NCI-H510A treated with DMSO at 0.1 percent for 48 hours (cell line): ENCODE results near the gene RGS2.

Experiments
- DNase-seq: peaks from one replicate; lab custom pipeline; 2025; lab: John Stamatoyannopoulos, UW

RGS2 gene

GRCh38 chr1:192830595-192831246, 21.9 kb downstream of the RGS2 start:
- DNase-seq: no peak

GRCh38 chr1:192831706-192832355, 23.0 kb downstream of the RGS2 start:
- DNase-seq: no peak

GRCh38 chr1:192832492-192832891, 23.7 kb downstream of the RGS2 start:
- no peak for DNase-seq

DNA sequence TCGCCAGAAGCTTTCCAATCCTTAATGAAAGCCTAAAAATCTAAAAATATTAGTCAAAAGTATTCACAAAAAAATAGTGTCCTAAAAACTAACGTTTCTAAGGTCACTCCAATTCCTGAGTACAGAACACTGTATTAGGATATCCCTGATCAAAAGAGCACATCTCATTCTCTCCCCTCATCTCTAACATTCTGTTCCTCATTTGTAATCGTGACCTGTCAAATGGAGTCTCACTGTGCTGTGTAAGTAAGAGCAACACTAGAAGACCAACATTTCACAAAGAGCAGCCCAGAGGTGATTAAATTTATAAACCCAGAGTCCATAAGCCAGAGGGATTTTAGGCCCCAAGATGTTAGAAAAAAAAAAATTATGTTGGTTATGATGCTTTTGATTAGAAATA, 26.3 kb downstream of the RGS2 start:
- no peak for DNase-seq

DNA sequence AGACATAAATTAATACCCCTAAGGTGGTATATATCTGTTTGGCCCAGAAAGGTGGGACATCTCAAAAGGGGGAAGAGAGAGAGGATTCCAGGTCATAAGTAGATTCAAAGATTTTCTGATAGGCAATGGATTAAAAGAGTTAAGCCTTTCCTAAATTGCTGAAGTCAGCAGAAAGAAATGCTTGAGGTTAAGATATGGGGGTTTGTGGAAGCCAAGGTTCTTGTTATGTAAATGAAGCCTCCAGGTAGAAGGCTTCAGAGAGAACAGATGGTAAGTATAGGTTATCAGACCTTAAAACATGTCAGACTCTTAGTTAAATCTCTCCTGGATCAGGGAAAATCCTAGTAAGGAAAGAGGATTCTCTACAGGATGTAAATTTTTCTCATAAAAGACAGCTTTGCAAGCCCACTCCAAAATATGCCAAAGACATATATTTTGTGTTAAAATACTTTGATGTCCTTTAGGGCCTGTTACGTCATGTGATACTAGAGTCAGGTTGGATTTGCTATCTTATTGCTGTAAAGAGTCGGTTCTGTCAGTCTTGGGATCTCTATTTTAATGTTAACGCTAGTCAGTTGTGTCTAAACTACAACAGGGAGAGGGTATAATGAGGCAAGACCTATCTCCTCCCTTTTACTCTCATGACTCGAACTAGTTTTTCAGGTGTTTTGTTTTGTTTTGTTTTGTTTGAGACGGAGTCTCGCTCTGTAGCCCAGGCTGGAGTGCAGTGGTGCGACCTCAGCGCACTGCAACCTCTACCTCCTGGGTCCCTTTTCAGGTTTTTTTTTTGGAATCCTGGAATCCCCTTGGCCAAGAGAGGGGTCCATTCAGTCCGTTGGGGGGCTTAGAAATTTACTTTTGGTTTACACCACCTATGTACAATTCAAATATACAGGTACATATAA, 30.6 kb downstream of the RGS2 start:
- no peak for DNase-seq

GRCh38 chr1:192844360-192844759, 35.5 kb downstream of the RGS2 start:
- no peak for DNase-seq

DNA sequence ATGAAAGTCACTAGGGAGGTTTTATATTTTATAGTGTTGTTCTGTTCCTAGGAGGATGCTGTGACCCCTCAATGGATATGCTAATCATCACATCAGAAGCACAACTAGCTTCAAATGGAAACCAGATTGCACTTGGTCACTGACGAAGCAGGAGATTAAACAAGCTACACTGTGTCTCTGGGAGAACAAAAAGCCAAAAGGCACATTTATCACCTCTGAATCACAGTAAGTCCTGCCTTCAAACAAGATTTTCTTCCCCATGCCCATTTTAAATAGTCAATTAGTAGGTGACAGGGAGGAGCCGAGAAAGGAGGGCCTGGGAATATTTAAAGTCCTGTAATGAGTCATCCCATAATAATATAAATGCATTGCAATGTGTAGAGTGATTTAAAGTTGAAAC, 38.1 kb downstream of the RGS2 start:
- no peak for DNase-seq

- no peak for DNase-seq
Measured at GRCh38 chr1:192849011-192849410, 40.2 kb downstream of the RGS2 start.

GRCh38 chr1:192849442-192849841, 40.6 kb downstream of the RGS2 start:
- DNase-seq: no peak

DNA sequence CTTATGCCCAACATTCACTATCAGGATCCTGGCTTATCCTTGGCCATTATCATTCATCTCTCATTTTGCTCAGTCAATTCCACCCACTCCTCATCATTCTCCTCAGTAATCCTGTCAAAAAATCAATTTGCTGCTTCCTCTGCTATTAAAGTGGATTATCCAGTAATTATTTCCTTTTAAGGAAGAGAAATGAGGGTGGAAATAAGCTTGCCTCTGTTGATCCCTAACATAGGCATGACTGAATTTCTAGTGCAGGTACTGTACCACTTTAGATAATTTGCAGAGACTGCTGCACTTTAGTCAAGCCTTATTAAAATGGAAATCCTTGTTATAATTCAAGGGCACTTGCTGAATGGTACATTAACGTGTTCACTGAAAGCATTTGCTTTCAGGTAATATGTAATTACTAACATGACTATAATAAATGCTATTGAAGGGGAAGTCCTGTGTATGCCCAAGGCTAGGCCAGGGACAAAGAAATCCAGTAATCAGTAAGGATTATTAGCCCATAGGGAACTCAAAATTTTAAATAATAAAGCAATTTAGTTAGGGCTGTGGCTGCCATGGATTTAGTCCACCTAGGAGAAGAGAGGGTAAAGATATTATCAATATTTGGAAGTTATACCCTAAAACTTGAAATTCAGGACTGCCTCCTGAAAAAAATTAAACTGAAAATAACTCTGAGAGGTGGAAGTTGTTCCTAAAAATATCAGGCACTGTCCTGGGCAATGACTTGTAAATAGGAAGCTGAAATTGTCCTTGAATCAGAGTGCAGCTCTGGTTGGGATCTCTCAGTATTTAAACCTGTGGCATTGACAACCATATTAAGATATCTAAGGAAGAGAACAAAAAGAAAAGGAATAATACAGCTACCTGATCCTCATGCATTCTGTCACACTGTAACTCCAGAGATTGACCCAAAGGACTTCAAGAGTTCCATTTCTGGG, 43.4 kb downstream of the RGS2 start:
- no peak for DNase-seq

DNA sequence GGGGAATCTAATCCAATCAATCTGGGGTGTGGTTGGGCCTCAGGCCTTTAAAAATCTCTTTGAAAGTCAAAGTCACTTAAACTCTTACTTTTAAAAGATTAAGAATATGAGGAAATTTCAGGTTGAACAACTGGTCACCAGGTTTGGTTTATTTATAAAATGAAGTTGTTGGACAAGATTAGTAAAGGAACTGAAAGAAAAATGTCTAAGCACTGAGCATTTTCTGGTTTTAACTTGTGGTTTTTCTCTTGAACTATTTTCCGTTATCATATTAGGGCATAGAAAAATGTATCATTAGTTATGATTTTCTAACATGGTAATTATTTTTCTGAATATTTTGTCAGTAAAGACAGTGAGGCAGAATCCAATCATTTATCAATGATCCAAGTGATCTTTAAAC, 49.6 kb downstream of the RGS2 start:
- no peak for DNase-seq

DNA sequence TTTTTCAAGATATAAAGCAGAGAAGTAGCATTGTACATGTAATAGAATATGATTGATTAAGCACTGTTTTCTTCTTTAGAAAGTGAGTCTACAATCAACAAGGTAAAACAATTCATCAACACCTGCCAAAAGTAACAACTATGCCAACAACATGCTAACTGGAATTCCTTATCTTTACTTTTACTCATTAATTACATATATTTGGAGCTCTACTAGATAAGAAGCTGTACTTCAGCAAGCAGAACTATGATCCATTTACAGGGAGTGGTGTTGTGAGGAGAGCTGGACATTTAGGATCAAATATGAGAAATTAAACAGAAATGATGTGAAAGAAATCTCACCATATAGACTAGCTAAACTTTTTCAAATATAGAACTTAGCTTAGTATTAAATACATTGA, 51.0 kb downstream of the RGS2 start:
- DNase-seq: no peak

DNA sequence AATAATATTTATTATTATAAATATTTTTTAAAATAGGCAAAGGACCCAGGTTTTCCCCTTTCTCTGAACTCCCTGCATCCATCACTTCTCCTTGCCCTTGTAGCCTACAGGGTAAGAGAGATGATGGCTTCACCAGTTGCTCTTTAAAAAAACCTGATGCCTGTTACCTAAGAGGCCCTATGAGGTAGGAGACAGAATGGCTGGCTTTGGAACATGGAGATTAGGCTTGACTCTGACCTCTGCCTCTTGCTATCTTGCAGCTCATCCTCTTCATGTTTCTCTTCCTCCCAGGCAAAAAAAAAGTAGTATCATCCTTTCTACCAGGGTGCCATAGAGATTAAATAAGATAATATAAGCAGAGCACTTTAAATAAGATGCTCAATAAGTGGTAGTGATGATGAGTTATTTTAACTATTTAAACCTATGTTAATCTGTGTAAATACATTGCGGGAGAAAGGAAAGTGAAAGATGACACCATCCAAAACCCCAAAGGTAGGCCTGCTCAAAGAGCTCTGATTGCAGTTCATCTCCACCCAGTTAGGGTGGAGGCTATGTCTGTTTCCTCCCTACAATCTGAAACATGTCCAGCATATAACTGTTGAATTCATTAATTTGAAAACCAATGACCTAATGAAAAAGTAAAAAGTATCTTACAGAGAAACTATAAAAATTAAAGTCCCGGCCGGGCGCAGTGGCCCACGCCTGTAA, 51.8 kb downstream of the RGS2 start:
- no peak for DNase-seq

DNA sequence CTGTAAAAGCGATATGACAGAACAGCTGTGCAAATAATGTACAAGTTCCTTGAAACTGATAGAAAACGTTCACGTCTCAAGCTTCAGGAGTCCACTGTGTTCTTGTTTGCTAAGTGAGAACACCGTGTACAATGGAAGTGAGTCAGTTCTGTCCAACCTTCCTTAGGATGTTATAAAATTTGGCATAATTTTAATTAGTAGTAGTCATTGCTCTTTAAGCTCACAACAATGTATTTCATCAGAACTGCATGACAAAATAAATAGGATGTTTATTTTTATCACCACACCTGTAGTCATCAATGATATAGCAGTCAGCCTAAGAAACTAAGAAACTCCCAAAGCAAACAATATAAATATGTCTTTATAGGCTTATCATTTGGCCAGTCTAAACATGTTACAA, 53.0 kb downstream of the RGS2 start:
- DNase-seq: no peak
